Measurements from ENCODE around the gene TSPAN7.

The TSPAN7 gene

DNA sequence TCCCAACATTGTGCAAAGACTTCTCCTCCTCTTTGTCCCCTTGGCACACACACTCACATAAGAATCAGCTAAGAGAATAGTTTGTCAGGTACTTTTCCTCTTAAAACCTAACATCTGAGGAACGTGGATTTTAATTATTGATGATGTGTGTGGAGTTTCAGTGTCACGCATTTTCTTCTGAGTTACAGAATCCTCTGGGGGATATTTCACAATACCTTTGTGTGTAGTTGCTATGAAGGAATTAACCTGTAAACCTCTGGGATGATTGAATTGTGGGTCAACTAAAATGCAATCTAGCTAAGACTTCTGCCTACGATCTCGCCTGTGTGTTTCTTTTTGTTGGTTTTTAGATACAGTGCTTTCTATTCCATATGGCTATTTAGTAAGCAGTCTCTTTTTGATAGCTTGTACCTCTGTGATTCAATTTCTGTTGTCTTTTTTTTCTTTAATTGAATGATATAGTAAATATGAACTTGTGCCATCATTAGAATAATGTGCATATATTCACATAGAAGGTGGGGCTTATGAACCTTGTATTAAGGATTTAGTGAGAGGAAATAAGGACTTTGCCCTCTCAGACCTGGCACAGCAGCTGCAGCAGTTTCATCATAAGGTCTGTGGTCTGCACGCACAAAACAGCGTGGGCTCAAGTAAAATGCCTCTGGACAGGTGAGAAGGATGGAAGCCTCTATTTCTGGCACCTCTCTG, 99.2 kb downstream of the TSPAN7 start:
- Mint-ChIP-seq H3K4me1 (ENCODE audit: low read depth in 2 of 2) (no peaks in the 10 kb centered on the region), H3K36me3 (ENCODE audit: insufficient read depth) (no peaks in the 10 kb centered on the region), H3K9me3 (no peaks in the 10 kb centered on the region), H3K4me3 (no peak overlapping the region), H3K27ac (no peak overlapping the region), H3K27me3 (peaks cover 0 to 9% of the 10 kb centered on the region in 2 donors)
- ATAC-seq (replicated peaks): no peak
- no peak for DNase-seq

DNA sequence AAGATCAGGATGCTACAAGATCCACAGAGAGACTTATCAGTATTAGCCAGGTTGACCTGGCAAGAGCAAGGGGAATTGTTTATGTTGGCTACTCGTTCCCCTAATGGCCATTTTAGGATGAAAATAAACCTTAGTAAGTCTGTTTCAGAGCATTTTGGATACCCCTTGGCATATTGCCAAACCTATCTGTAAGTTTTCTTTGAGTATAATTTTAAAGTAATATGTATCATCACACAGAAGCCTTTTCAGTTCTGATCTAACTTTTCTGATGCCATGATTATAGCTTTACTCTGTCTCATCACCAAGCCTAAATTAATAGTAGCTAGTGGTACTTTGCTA, 99.7 kb downstream of the TSPAN7 start:
- Mint-ChIP-seq H3K36me3 (ENCODE audit: insufficient read depth) (no peaks in the 10 kb centered on the region), H3K9me3 (no peaks in the 10 kb centered on the region), H3K4me1 (ENCODE audit: low read depth in 2 of 2) (no peaks in the 10 kb centered on the region), H3K4me3 (no peak overlapping the region), H3K27ac (no peak overlapping the region), H3K27me3 (peaks cover 4 to 9% of the 10 kb centered on the region in 2 donors)
- no peak for ATAC-seq (replicated peaks)
- no peak for DNase-seq

DNA sequence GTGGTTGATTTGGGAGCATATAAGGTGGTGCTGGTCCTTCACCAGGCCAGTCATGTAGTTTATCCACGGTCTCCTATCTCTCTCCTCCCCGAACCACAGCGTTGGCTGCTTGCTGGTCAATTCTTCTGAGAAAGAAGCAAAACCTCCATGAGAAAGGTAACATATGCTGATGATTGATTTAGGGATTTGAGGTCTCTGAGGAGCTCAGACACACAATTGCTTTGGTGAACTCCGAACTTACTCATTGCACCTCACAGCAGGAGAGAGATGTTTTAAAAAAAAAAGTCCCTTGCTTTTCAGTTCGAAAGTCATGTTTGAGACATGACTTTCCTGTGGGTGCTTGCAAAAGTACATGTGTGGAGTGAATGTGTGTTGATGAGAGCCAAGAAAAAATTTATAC, 100.2 kb downstream of the TSPAN7 start:
- H3K4me1 Mint-ChIP-seq (ENCODE audit: low read depth in 2 of 2): no peaks in the 10 kb centered on the region
- DNase-seq (no peak), ATAC-seq (replicated peaks) (no peak)
- no peaks in the 10 kb centered on the region for H3K9me3 Mint-ChIP-seq
- H3K27ac Mint-ChIP-seq: no peak overlapping the region
- H3K4me3 Mint-ChIP-seq: no peak overlapping the region
- no peaks in the 10 kb centered on the region for H3K36me3 Mint-ChIP-seq (ENCODE audit: insufficient read depth)
- H3K27me3 Mint-ChIP-seq: peaks cover 6 to 9% of the 10 kb centered on the region in 2 donors

DNA sequence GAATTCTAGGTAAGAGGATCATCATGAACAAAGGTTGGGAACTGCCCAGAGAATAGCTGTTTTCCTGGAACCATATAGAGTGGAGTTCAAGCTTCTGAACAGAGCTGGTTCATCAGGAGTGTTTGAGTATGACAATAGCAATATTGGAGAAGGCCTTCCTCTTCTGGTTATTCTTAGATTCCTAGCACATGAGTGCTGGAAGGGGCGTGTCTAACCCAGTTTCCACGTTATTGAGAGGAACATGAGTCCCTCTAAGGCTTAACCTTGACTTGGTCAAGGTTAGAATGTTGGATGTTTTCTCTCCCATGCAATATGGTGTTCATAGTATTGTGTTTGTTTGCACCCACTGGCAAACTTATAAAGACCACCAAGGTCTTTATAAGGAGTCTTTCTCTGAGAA, 101.3 kb downstream of the TSPAN7 start:
- Mint-ChIP-seq H3K36me3 (ENCODE audit: insufficient read depth) (no peaks in the 10 kb centered on the region), H3K4me1 (ENCODE audit: low read depth in 2 of 2) (no peaks in the 10 kb centered on the region), H3K27me3 (peaks cover 6 to 9% of the 10 kb centered on the region in 2 donors), H3K4me3 (no peak overlapping the region), H3K27ac (no peak overlapping the region), H3K9me3 (no peaks in the 10 kb centered on the region)
- no peak for DNase-seq
- no peak for ATAC-seq (replicated peaks)

DNA sequence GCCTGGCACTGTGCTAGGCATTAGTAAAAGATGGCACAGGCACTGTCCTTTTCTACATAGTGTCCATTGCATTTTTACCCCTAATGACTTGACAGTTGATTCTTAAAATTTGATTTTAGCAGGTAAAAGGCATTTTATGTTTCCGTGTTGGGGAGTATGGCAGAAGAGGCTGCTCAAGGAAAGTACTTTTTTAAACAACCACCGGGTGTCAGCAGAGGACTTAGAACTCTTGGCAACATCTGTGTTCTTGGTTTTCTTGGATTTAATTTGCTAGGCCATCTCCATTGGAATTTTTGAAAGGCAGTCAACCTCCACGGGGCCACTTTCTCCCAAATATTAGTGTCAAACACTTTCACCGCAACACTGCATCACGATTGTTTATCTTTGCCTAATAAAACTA, 102.9 kb downstream of the TSPAN7 start:
- no peaks in the 10 kb centered on the region for H3K4me1 Mint-ChIP-seq (ENCODE audit: low read depth in 2 of 2)
- no peaks in the 10 kb centered on the region for H3K9me3 Mint-ChIP-seq
- H3K36me3 Mint-ChIP-seq (ENCODE audit: insufficient read depth): no peaks in the 10 kb centered on the region
- H3K27ac Mint-ChIP-seq: no peak overlapping the region
- no peak overlapping the region for H3K4me3 Mint-ChIP-seq
- DNase-seq: no peak
- no peak for ATAC-seq (replicated peaks)
- H3K27me3 Mint-ChIP-seq: peaks cover 6 to 9% of the 10 kb centered on the region in 2 donors

DNA sequence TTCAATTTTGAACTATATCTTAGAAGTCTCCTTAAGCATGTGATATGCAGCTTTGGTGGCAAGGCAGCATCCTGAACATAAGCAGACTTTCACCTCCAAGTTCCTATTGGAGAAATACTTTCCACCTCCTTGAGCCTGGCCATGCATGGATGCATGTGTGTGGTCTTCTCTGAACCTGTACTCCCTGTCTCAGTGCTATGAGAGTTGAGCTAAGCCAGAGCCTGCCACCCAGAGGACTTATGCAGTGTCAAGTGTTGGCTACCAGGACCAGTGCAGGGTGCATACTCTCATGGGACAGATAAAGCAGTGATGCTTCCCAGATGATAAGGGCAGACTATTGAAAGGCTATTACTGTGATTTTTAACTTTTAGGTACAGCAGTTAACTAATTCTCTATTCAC, 105.6 kb downstream of the TSPAN7 start:
- Mint-ChIP-seq H3K36me3 (ENCODE audit: insufficient read depth) (no peaks in the 10 kb centered on the region), H3K4me3 (no peak overlapping the region), H3K27me3 (peaks cover 6 to 9% of the 10 kb centered on the region in 2 donors), H3K27ac (no peak overlapping the region), H3K4me1 (ENCODE audit: low read depth in 2 of 2) (no peaks in the 10 kb centered on the region), H3K9me3 (no peaks in the 10 kb centered on the region)
- DNase-seq (no peak), ATAC-seq (replicated peaks) (no peak)

DNA sequence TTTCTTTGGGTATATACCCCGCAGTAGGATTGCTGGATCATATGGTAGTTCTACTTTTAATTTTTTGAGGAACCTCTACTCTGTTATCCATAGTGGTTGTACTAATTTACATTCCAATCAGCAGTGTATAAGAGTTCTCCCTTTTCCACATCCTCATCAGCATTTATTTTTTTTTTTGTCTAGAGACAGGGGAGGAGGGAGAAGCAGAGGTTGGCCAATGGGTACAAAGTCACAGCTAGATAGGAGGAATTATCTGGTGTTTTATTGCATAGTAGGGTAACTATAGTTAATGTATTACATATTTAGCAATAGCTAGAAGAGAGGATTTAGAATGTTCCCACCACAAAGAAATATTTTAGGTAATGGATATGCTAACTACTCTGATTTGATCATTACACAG, 107.4 kb downstream of the TSPAN7 start:
- no peaks in the 10 kb centered on the region for H3K36me3 Mint-ChIP-seq (ENCODE audit: insufficient read depth)
- H3K4me1 Mint-ChIP-seq (ENCODE audit: low read depth in 2 of 2): no peaks in the 10 kb centered on the region
- ATAC-seq (replicated peaks): no peak
- peaks cover 0 to 14% of the 10 kb centered on the region in 2 donors for H3K27me3 Mint-ChIP-seq
- no peak overlapping the region for H3K27ac Mint-ChIP-seq
- no peak for DNase-seq
- no peaks in the 10 kb centered on the region for H3K9me3 Mint-ChIP-seq
- H3K4me3 Mint-ChIP-seq: no peak overlapping the region

DNA sequence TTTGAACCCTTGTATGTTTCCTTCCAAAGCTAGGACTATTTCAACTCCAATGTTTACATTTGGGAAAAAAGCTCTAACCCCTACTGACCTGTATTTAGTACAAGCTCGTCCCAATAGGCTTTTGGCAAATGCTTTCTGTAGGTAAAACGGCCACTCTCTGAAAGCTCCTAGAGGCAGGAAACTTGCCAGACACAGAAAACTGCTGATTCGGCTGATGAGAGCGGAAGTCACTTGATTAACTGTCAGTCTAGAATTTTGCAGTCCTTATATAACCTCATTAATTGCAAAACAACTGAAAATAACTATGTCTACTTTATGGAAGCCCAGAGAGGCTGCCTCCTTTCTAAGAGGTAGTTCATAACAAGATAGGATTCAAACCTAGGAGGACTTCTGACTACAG, 108.1 kb downstream of the TSPAN7 start:
- no peaks in the 10 kb centered on the region for H3K36me3 Mint-ChIP-seq (ENCODE audit: insufficient read depth)
- H3K9me3 Mint-ChIP-seq: no peaks in the 10 kb centered on the region
- H3K27ac Mint-ChIP-seq: no peak overlapping the region
- H3K4me3 Mint-ChIP-seq: no peak overlapping the region
- H3K4me1 Mint-ChIP-seq (ENCODE audit: low read depth in 2 of 2): no peaks in the 10 kb centered on the region
- DNase-seq: no peak
- no peak for ATAC-seq (replicated peaks)
- peaks cover 2 to 21% of the 10 kb centered on the region in 2 donors for H3K27me3 Mint-ChIP-seq

DNA sequence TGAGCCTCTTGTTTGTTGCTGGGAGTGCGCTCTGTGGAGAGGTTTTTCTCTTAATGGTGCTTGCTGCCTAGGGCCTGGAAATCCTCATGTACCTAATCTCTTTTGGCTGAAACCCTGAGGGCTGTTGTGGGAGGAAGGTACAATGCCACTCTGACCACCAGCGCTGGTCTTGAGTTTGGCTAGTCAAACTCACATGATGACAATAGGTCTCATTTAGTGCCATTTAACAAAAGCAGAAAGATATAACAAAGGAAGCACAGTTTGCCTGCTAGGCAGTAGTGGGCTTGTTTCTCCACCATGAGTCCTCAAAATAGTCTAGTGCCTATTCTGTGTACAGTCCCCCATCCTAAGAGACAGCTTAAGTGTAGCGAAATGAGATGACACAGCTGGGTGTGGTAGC, 111.3 kb downstream of the TSPAN7 start:
- Mint-ChIP-seq H3K27me3 (peaks cover 16 to 37% of the 10 kb centered on the region in 2 donors), H3K36me3 (ENCODE audit: insufficient read depth) (no peaks in the 10 kb centered on the region), H3K4me3 (no peak overlapping the region), H3K27ac (no peak overlapping the region), H3K9me3 (no peaks in the 10 kb centered on the region), H3K4me1 (ENCODE audit: low read depth in 2 of 2) (no peaks in the 10 kb centered on the region)
- DNase-seq: no peak
- no peak for ATAC-seq (replicated peaks)

DNA sequence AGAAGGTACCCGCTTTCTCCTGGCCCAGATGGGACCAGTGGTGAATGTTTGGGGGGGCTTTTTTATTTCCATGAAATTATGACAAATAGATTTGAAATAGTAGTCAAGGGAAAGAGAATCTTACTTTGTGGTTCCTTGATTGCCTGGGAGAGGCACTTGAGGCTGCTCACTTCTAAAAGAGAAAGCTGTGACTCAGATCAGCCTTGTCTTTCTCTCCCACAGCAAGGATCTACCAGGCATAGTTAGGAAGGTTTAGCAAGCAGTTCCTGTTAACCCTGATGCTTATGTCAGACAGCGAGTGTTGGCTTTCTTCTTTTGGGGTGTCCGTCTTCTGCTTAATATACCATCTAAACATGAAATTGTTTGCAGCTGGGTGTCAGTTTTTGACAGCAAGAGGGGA, 114.5 kb downstream of the TSPAN7 start:
- Mint-ChIP-seq H3K27me3 (peaks cover 32 to 52% of the 10 kb centered on the region in 2 donors), H3K9me3 (no peaks in the 10 kb centered on the region), H3K4me1 (ENCODE audit: low read depth in 2 of 2) (no peaks in the 10 kb centered on the region), H3K27ac (no peak overlapping the region), H3K4me3 (no peak overlapping the region), H3K36me3 (ENCODE audit: insufficient read depth) (no peaks in the 10 kb centered on the region)
- DNase-seq (no peak), ATAC-seq (replicated peaks) (no peak)

DNA sequence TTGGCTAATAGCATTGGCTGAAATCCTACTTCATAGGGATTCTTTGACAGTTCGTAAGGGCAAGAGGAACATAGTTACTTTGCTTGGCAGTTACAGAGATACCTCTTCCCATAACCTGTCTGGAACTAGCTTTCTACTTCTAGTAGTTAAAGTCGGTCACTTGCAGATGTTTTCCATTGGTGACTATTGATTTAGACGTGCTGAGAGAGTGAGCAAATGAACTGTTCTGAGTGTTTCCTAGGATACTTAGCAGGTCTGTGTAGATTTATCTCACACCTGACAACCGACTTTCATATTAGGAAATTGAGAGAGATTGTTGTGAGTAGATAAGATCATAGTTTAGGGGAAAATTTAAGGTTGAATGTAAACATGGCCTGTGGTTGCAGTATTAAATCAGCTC, 116.8 kb downstream of the TSPAN7 start:
- Mint-ChIP-seq H3K27me3 (peaks cover 35 to 46% of the 10 kb centered on the region in 2 donors), H3K27ac (no peak overlapping the region), H3K4me3 (no peak overlapping the region), H3K36me3 (ENCODE audit: insufficient read depth) (no peaks in the 10 kb centered on the region), H3K4me1 (ENCODE audit: low read depth in 2 of 2) (no peaks in the 10 kb centered on the region), H3K9me3 (no peaks in the 10 kb centered on the region)
- DNase-seq: no peak
- ATAC-seq (replicated peaks): no peak

DNA sequence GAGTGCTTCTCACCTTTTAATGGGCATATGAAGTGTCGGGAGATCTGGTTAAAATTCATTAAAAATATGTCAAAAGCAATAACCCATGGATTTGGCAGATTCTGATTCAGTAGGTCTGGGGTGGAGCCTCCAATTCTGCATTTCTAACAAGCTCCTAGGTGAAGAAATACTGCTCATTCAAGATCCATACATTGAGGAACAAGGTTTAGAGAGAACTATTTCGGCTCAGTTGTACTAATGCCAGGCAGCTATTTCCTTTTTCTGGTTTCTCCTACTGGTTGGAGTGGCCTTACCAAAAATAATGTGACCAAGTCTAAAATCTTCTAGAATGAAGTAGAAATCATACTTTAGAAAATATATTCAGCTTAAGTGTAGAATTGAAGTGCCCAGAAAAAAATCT, 117.5 kb downstream of the TSPAN7 start:
- DNase-seq: no peak
- H3K27me3 Mint-ChIP-seq: peaks cover 35 to 44% of the 10 kb centered on the region in 2 donors
- no peaks in the 10 kb centered on the region for H3K4me1 Mint-ChIP-seq (ENCODE audit: low read depth in 2 of 2)

DNA sequence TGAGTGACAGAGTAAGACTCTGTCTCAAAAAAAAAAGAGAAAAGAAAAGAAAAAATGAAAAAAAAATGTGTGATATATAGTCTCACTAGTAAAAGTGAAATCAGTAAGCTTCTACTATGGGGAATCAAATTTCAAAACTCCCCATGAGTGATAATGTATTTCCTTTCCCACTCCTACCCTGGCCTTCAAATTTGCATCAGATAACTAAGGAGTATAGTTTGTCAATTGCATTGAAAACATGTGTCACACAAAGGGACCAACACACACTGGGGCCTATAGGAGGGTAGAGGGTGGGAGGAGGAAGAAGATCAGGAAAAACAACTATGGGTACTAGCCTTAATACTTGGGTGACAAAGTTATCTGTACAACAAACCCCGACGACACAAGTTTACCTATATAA, 118.4 kb downstream of the TSPAN7 start:
- H3K9me3 Mint-ChIP-seq: no peaks in the 10 kb centered on the region
- DNase-seq (no peak), ATAC-seq (replicated peaks) (no peak)
- H3K36me3 Mint-ChIP-seq (ENCODE audit: insufficient read depth): no peaks in the 10 kb centered on the region
- no peaks in the 10 kb centered on the region for H3K4me1 Mint-ChIP-seq (ENCODE audit: low read depth in 2 of 2)
- H3K27ac Mint-ChIP-seq: no peak overlapping the region
- H3K4me3 Mint-ChIP-seq: no peak overlapping the region
- H3K27me3 Mint-ChIP-seq: peaks cover 30 to 35% of the 10 kb centered on the region in 2 donors

More for the DNA sequence above, 117.5 kb downstream of the TSPAN7 start:
- H3K9me3 Mint-ChIP-seq: no peaks in the 10 kb centered on the region
- H3K4me3 Mint-ChIP-seq: no peak overlapping the region
- no peaks in the 10 kb centered on the region for H3K36me3 Mint-ChIP-seq (ENCODE audit: insufficient read depth)
- H3K27ac Mint-ChIP-seq: no peak overlapping the region
- ATAC-seq (replicated peaks): no peak

DNA sequence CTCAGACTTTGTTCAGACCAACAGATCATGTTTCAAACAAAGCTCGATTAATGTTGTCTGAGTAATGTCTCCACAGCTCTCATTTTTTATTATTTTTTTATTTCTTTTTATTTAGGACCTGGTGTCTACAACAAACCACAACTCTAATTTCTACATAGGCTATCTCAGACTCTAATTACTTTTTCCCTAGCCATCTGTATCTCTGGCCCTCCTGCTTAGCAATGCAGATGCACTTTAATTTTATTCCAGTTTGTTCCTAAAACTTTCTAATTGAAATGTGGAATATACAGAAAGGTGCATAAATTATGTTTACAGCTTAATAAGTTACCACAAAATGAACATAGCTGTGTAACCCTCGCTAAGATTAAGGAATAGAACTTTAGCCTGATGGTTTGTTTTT, 120.8 kb downstream of the TSPAN7 start:
- H3K4me1 Mint-ChIP-seq (ENCODE audit: low read depth in 2 of 2): no peaks in the 10 kb centered on the region
- no peaks in the 10 kb centered on the region for H3K36me3 Mint-ChIP-seq (ENCODE audit: insufficient read depth)
- DNase-seq: no peak
- H3K9me3 Mint-ChIP-seq: no peaks in the 10 kb centered on the region
- peaks cover 21% of the 10 kb centered on the region in 2 donors for H3K27me3 Mint-ChIP-seq
- H3K4me3 Mint-ChIP-seq: no peak overlapping the region
- no peak overlapping the region for H3K27ac Mint-ChIP-seq
- ATAC-seq (replicated peaks): no peak

DNA sequence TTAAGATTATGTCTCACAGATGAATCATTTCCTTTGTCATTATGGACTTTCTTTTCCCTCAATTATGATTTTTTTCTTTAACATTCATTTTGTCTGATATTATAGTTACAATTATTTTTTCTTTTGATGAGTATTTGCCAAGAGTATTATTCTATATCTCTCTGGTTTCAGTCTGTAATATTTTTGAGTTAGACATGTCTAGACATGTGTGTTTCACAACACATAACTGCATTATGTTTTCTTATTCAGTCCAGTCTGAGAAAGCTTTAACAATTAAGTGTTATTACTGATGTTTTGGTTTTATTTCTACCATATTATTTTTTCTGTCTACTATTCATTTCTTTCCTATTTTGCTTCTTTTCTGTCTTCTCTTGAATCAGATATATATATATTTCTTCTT, 131.6 kb downstream of the TSPAN7 start:
- H3K9me3 Mint-ChIP-seq: no peaks in the 10 kb centered on the region
- H3K27ac Mint-ChIP-seq: no peak overlapping the region
- no peaks in the 10 kb centered on the region for H3K4me1 Mint-ChIP-seq (ENCODE audit: low read depth in 2 of 2)
- ATAC-seq (replicated peaks): no peak
- H3K27me3 Mint-ChIP-seq: peaks cover 16 to 23% of the 10 kb centered on the region in 2 donors
- no peaks in the 10 kb centered on the region for H3K36me3 Mint-ChIP-seq (ENCODE audit: insufficient read depth)
- H3K4me3 Mint-ChIP-seq: no peak overlapping the region
- DNase-seq: no peak
